HepG2 (cell line): ENCODE results near the gene GPR22. TPM values are rescaled to one million over a fixed set of nuclear protein-coding genes. Genes with fewer than 3 reads are reported as not detected.

ENCODE experiments used
- ATAC-seq: fragments of 200-7000 bp; cut with Tn5 transposase; 3 replicates; pipeline ENCODE4 v1.9.1; 2020; ENCODE audit warnings: mild to moderate bottlenecking, moderate library complexity
- BruUV-seq: library from RNA; stranded (reverse); fragments of 400-500 nt; replicated peaks from 2 replicates; lab custom pipeline; 2021; lab: Mats Ljungman, UMichigan
- CTCF ChIA-PET: fragments of 300-600 bp; formaldehyde crosslinking; extraction: SDS; loops from one replicate; lab custom pipeline; 2021; ENCODE audit warnings: low total read pairs, inconsistent platforms, low intra/inter-chr PET ratio; lab: Yijun Ruan, JAX
- POLR2A ChIA-PET: fragments of 350-600 bp; sonication (Branson Sonifier 250); formaldehyde crosslinking; loops from one replicate; lab custom pipeline; 2020; ENCODE audit warnings: antibody characterized with exemption, inconsistent platforms; lab: Yijun Ruan, JAX
- DNase-seq: peaks from one replicate; pipeline ENCODE4 v3.0.0-alpha.2; 2015; ENCODE audit warnings: low spot score
- FAIRE-seq: peaks from 3 replicates; lab custom pipeline; 2011; peaks lifted over from hg19 to GRCh38; lab: Jason Lieb, UNC
- H2AFZ ChIP-seq: one replicate; pipeline ENCODE4 v1.6.1; 2011; ENCODE audit warnings: low read length, inconsistent platforms
- H3K27ac ChIP-seq: fragments of 300-600 bp; 3 replicates; pipeline ENCODE4 v1.8.0; 2011; ENCODE audit warnings: mixed run types, mild to moderate bottlenecking, mixed read lengths, low read length, inconsistent platforms; ENCODE audit not compliant: insufficient read depth; ENCODE audit errors: extremely low read length
- H3K27me3 ChIP-seq, 2 experiments: fragments of 200-600 bp in 1 of 2; 2 replicates in 1 of 2; 3 replicates in 1 of 2; pipeline versions ENCODE4 v1.6.0 to v1.8.0; 2011; ENCODE audit warnings: low read length in 2 of 2, mild to moderate bottlenecking in 2 of 2, moderate library complexity in 2 of 2, inconsistent platforms in 1 of 2; ENCODE audit not compliant: insufficient read depth in 2 of 2, control insufficient read depth in 1 of 2
- H3K36me3 ChIP-seq, 2 experiments: fragments of 200-600 bp in 1 of 2; replicated peaks in 1 of 2; 2 replicates in 1 of 2; 3 replicates in 1 of 2; pipeline versions ENCODE4 v1.5.1 to v1.8.0; 2011; ENCODE audit warnings: low read length in 2 of 2, inconsistent platforms in 1 of 2; ENCODE audit not compliant: insufficient read depth in 2 of 2, control insufficient read depth in 1 of 2
- H3K4me1 ChIP-seq: 2 replicates; pipeline ENCODE4 v1.5.1; 2012; ENCODE audit warnings: low read length, inconsistent platforms; ENCODE audit not compliant: insufficient read depth
- H3K4me2 ChIP-seq: 2 replicates; pipeline ENCODE4 v1.6.0; 2011; ENCODE audit warnings: low read depth, low read length, inconsistent platforms
- H3K4me3 ChIP-seq, 3 experiments: fragments of 200-600 bp in 1 of 3; sonication (generic), shearing (Covaris generic) in 1 of 3; replicated peaks in 1 of 3; 2 replicates each; pipeline ENCODE4 v1.5.1; 2011 to 2016; ENCODE audit warnings: low read length in 3 of 3, inconsistent platforms in 2 of 3, low read depth in 2 of 3, mild to moderate bottlenecking in 2 of 3, control low read depth in 1 of 3, mixed read lengths in 1 of 3; ENCODE audit not compliant: insufficient read depth in 1 of 3
- H3K79me2 ChIP-seq: one replicate; pipeline ENCODE4 v1.6.1; 2011; ENCODE audit warnings: low read length, inconsistent platforms; ENCODE audit not compliant: insufficient read depth
- H3K9ac ChIP-seq: 2 replicates; pipeline ENCODE4 v1.6.0; 2011; ENCODE audit warnings: mild to moderate bottlenecking, low read depth, low read length, inconsistent platforms; ENCODE audit not compliant: insufficient read depth
- H3K9me3 ChIP-seq: 2 replicates; pipeline ENCODE4 v1.5.1; 2012; ENCODE audit warnings: mild to moderate bottlenecking, low read length
- H4K20me1 ChIP-seq: 2 replicates; pipeline ENCODE4 v1.6.0; 2011; ENCODE audit warnings: inconsistent platforms, mild to moderate bottlenecking, low read length, moderate library complexity; ENCODE audit not compliant: insufficient read depth
- FIP1L1 ChIP-seq: fragments of 200-400 bp; formaldehyde crosslinking; IDR thresholded peaks from 2 replicates; pipeline ENCODE4 v1.6.1; 2018; ENCODE audit warnings: low read depth, mild to moderate bottlenecking, low read length, moderate library complexity, borderline replicate concordance; ENCODE audit not compliant: insufficient read depth
- MEF2D ChIP-seq: sonication (generic); formaldehyde crosslinking; IDR thresholded peaks from 2 replicates; pipeline ENCODE4 v1.5.1; 2020; ENCODE audit warnings: mild to moderate bottlenecking, missing genetic modification reagents
- THAP11 ChIP-seq: IDR thresholded peaks from 2 replicates; pipeline ENCODE4 v1.6.1; 2016; ENCODE audit warnings: missing biosample characterization, missing genetic modification reagents
- U2AF1 ChIP-seq: fragments of 200-400 bp; formaldehyde crosslinking; optimal IDR thresholded peaks from 2 replicates; pipeline ENCODE3; 2017; ENCODE audit warnings: mild to moderate bottlenecking, low read depth, low read length
- ZBTB21 ChIP-seq: sonication (generic); formaldehyde crosslinking; IDR thresholded peaks from 2 replicates; pipeline ENCODE4 v1.4.0; 2020; ENCODE audit warnings: missing genetic modification reagents
- ZNF451 ChIP-seq: sonication (generic); formaldehyde crosslinking; IDR thresholded peaks from 2 replicates; pipeline ENCODE4 v1.5.0; 2020; ENCODE audit warnings: mild to moderate bottlenecking, missing genetic modification reagents
- in situ Hi-C: cut with HindIII; loops from 2 replicates; pipeline ENCODE4 v1.10.0; 2017; ENCODE audit warnings: low pct_unique_long_range_greater_than_20kb; ENCODE audit not compliant: extremely low pct_ligation_motif_present
- intact Hi-C: fragments of 100-400 bp; cut with micrococcal nuclease; formaldehyde crosslinking; loops from one replicate; pipeline ENCODE4 v1.10.0; 2022; ENCODE audit not compliant: unreplicated experiment
- polyA plus RNA-seq, 8 experiments: library from polyadenylated mRNA; depleted of rRNA in 3 of 8; stranded (reverse) in 7 of 8; unstranded in 1 of 8; fragments of >200 nt; fragmentation: Illumina TruSeq in 4 of 8; extraction: Trizol in 4 of 8; gene quantifications; 2 replicates each; pipeline versions ENCODE4 v1.2.1 to v1.2.3, GENCODE V29; 2011 to 2016; ENCODE audit warnings: low read depth in 4 of 8, missing spikeins in 1 of 8, mixed read lengths in 1 of 8; ENCODE audit not compliant: insufficient read depth in 1 of 8
- total RNA-seq, 5 experiments: library from RNA; depleted of rRNA; stranded (reverse); fragments of >200 nt; fragmentation: Illumina TruSeq; extraction: Trizol; gene quantifications; 2 replicates each; pipeline ENCODE4 v1.2.3, GENCODE V29; 2016; ENCODE audit warnings: low read depth in 1 of 5
- TF ChIP-seq, protein P1 (sequence below): sonication (generic); formaldehyde crosslinking; IDR thresholded peaks from 2 replicates; pipeline ENCODE4 v1.9.0; 2021; ENCODE audit warnings: missing genetic modification reagents, borderline replicate concordance
- TF ChIP-seq, protein P2 (sequence below), 2 experiments: IDR thresholded peaks; 2 replicates each; pipeline ENCODE4 v1.6.1; 2011 to 2012; ENCODE audit warnings: low read length in 2 of 2, borderline replicate concordance in 1 of 2, low read depth in 1 of 2, mild to moderate bottlenecking in 1 of 2, moderate library complexity in 1 of 2
- TF ChIP-seq, protein P3 (sequence below): sonication (generic); formaldehyde crosslinking; IDR thresholded peaks from 2 replicates; pipeline ENCODE4 v1.4.0; 2020; ENCODE audit warnings: missing genetic modification reagents, borderline replicate concordance
- TF ChIP-seq, protein P4 (sequence below): IDR thresholded peaks from 2 replicates; pipeline ENCODE4 v1.6.1; 2018; ENCODE audit warnings: missing genetic modification reagents

The GPR22 gene
- total and polyA plus RNA-seq, 2 of the 13 experiments (the other 11 are each of a cell fraction or from before 2014, with no cell fraction given) = not detected

DNA sequence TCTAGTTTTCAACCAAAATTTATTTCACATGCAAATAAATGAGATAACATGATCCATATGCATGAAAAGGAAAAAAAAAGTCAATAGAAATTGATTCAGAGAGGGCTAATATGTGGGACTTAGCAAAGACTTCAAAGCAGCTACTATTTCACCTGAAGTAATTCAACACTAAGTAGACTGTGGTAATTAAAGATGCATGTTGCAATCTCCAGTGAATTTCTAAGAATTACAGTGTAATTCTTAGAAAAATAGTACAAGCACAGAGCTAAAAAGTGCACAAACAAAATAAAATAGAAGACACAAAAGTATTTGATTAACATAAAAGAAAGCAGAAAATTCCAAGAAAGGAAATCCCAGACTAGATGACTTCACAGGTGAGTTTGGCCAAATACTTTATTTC, 25.7 kb downstream of the GPR22 start:
- no peak overlapping the region for H3K27ac ChIP-seq
- peaks cover 6% of the 10 kb centered on the region for H3K79me2 ChIP-seq
- no peak overlapping the region for H3K9ac ChIP-seq
- ChIA-PET CTCF (no interaction called here), POLR2A (no interaction called here)
- intact Hi-C loops (no loop called here), in situ Hi-C loops (no loop called here)
- DNase-seq = no peak
- ATAC-seq = no peak
- no peaks in the 10 kb centered on the region; a peak in 1 of 5 replicates for H3K36me3 ChIP-seq
- H3K27me3 ChIP-seq = no peaks in the 10 kb centered on the region
- H3K4me2 ChIP-seq = no peak overlapping the region
- H3K4me3 ChIP-seq = no peak overlapping the region
- H2AFZ ChIP-seq = no peak overlapping the region
- H3K9me3 ChIP-seq = no peaks in the 10 kb centered on the region
- no peaks in the 10 kb centered on the region for H4K20me1 ChIP-seq
- no peaks in the 10 kb centered on the region for H3K4me1 ChIP-seq
- FAIRE-seq = no peak
- no TSS peak for BruUV-seq
- TF ChIP-seq U2AF1 (no peak), MEF2D (CRISPR knock-in tag) (no peak), FIP1L1 (no peak), ZBTB21 (no peak), ZNF451 (CRISPR knock-in tag) (no peak), THAP11 (CRISPR knock-in tag) (no peak)
- TF ChIP-seq, protein P1, sequence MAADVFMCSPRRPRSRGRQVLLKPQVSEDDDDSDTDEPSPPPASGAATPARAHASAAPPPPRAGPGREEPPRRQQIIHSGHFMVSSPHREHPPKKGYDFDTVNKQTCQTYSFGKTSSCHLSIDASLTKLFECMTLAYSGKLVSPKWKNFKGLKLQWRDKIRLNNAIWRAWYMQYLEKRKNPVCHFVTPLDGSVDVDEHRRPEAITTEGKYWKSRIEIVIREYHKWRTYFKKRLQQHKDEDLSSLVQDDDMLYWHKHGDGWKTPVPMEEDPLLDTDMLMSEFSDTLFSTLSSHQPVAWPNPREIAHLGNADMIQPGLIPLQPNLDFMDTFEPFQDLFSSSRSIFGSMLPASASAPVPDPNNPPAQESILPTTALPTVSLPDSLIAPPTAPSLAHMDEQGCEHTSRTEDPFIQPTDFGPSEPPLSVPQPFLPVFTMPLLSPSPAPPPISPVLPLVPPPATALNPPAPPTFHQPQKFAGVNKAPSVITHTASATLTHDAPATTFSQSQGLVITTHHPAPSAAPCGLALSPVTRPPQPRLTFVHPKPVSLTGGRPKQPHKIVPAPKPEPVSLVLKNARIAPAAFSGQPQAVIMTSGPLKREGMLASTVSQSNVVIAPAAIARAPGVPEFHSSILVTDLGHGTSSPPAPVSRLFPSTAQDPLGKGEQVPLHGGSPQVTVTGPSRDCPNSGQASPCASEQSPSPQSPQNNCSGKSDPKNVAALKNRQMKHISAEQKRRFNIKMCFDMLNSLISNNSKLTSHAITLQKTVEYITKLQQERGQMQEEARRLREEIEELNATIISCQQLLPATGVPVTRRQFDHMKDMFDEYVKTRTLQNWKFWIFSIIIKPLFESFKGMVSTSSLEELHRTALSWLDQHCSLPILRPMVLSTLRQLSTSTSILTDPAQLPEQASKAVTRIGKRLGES (CRISPR knock-in tag) = no peak
- TF ChIP-seq, protein P2, sequence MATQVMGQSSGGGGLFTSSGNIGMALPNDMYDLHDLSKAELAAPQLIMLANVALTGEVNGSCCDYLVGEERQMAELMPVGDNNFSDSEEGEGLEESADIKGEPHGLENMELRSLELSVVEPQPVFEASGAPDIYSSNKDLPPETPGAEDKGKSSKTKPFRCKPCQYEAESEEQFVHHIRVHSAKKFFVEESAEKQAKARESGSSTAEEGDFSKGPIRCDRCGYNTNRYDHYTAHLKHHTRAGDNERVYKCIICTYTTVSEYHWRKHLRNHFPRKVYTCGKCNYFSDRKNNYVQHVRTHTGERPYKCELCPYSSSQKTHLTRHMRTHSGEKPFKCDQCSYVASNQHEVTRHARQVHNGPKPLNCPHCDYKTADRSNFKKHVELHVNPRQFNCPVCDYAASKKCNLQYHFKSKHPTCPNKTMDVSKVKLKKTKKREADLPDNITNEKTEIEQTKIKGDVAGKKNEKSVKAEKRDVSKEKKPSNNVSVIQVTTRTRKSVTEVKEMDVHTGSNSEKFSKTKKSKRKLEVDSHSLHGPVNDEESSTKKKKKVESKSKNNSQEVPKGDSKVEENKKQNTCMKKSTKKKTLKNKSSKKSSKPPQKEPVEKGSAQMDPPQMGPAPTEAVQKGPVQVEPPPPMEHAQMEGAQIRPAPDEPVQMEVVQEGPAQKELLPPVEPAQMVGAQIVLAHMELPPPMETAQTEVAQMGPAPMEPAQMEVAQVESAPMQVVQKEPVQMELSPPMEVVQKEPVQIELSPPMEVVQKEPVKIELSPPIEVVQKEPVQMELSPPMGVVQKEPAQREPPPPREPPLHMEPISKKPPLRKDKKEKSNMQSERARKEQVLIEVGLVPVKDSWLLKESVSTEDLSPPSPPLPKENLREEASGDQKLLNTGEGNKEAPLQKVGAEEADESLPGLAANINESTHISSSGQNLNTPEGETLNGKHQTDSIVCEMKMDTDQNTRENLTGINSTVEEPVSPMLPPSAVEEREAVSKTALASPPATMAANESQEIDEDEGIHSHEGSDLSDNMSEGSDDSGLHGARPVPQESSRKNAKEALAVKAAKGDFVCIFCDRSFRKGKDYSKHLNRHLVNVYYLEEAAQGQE (IDR thresholded peaks at IDR 0.05; ENCODE audit: borderline replicate concordance in 1 of 2, low read depth in 1 of 2, low read length in 2 of 2) = no peak
- TF ChIP-seq, protein P3, sequence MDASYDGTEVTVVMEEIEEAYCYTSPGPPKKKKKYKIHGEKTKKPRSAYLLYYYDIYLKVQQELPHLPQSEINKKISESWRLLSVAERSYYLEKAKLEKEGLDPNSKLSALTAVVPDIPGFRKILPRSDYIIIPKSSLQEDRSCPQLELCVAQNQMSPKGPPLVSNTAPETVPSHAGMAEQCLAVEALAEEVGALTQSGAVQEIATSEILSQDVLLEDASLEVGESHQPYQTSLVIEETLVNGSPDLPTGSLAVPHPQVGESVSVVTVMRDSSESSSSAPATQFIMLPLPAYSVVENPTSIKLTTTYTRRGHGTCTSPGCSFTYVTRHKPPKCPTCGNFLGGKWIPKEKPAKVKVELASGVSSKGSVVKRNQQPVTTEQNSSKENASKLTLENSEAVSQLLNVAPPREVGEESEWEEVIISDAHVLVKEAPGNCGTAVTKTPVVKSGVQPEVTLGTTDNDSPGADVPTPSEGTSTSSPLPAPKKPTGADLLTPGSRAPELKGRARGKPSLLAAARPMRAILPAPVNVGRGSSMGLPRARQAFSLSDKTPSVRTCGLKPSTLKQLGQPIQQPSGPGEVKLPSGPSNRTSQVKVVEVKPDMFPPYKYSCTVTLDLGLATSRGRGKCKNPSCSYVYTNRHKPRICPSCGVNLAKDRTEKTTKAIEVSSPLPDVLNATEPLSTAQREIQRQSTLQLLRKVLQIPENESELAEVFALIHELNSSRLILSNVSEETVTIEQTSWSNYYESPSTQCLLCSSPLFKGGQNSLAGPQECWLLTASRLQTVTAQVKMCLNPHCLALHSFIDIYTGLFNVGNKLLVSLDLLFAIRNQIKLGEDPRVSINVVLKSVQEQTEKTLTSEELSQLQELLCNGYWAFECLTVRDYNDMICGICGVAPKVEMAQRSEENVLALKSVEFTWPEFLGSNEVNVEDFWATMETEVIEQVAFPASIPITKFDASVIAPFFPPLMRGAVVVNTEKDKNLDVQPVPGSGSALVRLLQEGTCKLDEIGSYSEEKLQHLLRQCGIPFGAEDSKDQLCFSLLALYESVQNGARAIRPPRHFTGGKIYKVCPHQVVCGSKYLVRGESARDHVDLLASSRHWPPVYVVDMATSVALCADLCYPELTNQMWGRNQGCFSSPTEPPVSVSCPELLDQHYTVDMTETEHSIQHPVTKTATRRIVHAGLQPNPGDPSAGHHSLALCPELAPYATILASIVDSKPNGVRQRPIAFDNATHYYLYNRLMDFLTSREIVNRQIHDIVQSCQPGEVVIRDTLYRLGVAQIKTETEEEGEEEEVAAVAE (CRISPR knock-in tag) = no peak
- TF ChIP-seq, protein P4, sequence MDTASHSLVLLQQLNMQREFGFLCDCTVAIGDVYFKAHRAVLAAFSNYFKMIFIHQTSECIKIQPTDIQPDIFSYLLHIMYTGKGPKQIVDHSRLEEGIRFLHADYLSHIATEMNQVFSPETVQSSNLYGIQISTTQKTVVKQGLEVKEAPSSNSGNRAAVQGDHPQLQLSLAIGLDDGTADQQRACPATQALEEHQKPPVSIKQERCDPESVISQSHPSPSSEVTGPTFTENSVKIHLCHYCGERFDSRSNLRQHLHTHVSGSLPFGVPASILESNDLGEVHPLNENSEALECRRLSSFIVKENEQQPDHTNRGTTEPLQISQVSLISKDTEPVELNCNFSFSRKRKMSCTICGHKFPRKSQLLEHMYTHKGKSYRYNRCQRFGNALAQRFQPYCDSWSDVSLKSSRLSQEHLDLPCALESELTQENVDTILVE (CRISPR knock-in tag) = no peak
